Measurements from ENCODE around the gene PIMREG.

PIMREG gene

GRCh38 chr17:6487251-6488007 is 43.2 kb downstream of the PIMREG start:
- Mint-ChIP-seq H3K4me3 (no peak overlapping the region), H3K4me1 (peaks cover 34% of the 10 kb centered on the region), H3K36me3 (ENCODE audit: low read depth) (no peaks in the 10 kb centered on the region), H3K9me3 (no peaks in the 10 kb centered on the region), H3K27ac (no peak overlapping the region), H3K27me3 (ENCODE audit: low read depth) (peaks cover 24% of the 10 kb centered on the region)
- TF ChIP-seq CTCF (IDR thresholded peaks at IDR 0.05; ENCODE audit: unreplicated experiment in 3 of 3), result no peak

- Mint-ChIP-seq H3K27ac (no peak overlapping the region), H3K4me1 (peaks cover 38% of the 10 kb centered on the region), H3K9me3 (no peaks in the 10 kb centered on the region), H3K4me3 (no peak overlapping the region), H3K27me3 (ENCODE audit: low read depth) (peaks cover 23% of the 10 kb centered on the region), H3K36me3 (ENCODE audit: low read depth) (no peaks in the 10 kb centered on the region)
- TF ChIP-seq CTCF (IDR thresholded peaks at IDR 0.05; ENCODE audit: unreplicated experiment in 3 of 3), result no peak
These were observed 43.8 kb downstream of the PIMREG start for GRCh38 chr17:6488008-6488539.

DNA sequence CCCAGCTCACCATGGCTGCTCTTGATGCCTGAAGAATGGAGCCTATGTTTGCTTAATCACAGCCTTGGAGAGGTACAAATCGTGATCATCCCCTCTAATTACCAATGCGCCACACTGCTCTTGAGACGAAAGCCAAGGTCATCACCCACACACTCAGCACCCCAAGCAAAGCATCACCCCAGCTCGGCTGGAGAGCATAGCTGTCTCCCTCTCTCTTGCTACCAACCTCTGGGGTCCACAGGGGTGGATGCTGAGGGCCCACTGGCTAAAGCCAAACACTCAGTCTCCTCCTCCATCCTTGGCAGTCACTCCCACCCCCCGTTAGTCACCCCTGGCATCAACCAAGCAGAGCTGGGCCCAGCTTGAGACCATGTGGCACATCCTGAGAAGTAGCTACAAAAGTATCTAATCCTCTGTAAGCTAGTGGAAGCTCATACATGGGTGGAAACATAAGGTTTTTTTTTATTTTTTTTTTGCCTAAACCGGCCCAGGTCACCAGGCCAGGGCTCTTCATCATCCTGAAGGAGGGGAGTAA is 44.8 kb downstream of the PIMREG start:
- peaks cover 20% of the 10 kb centered on the region for H3K27me3 Mint-ChIP-seq (ENCODE audit: low read depth)
- H3K36me3 Mint-ChIP-seq (ENCODE audit: low read depth), result no peaks in the 10 kb centered on the region
- H3K9me3 Mint-ChIP-seq, result no peaks in the 10 kb centered on the region
- H3K27ac Mint-ChIP-seq, result no peak overlapping the region
- H3K4me3 Mint-ChIP-seq, result no peak overlapping the region
- TF ChIP-seq CTCF (IDR thresholded peaks at IDR 0.05; ENCODE audit: unreplicated experiment in 3 of 3), result no peak
- peaks cover 48% of the 10 kb centered on the region for H3K4me1 Mint-ChIP-seq

- Mint-ChIP-seq H3K36me3 (ENCODE audit: low read depth) (no peaks in the 10 kb centered on the region), H3K27me3 (ENCODE audit: low read depth) (peaks cover 11% of the 10 kb centered on the region), H3K4me1 (peaks cover 67% of the 10 kb centered on the region), H3K9me3 (no peaks in the 10 kb centered on the region), H3K27ac (no peak overlapping the region), H3K4me3 (no peak overlapping the region)
- no peak for TF ChIP-seq CTCF (IDR thresholded peaks at IDR 0.05; ENCODE audit: unreplicated experiment in 3 of 3)
These were observed 46.9 kb downstream of the PIMREG start for GRCh38 chr17:6491071-6491700.

GRCh38 chr17:6492892-6493674 is 48.8 kb downstream of the PIMREG start:
- no peak for TF ChIP-seq CTCF (IDR thresholded peaks at IDR 0.05; ENCODE audit: unreplicated experiment in 3 of 3)
- H3K4me1 Mint-ChIP-seq, result peaks cover 67% of the 10 kb centered on the region
- H3K4me3 Mint-ChIP-seq, result no peak overlapping the region
- H3K27ac Mint-ChIP-seq, result peak overlapping the region in 2 of 3 experiments; percentile 53 to 64
- no peaks in the 10 kb centered on the region for H3K36me3 Mint-ChIP-seq (ENCODE audit: low read depth)
- H3K27me3 Mint-ChIP-seq (ENCODE audit: low read depth), result peaks cover 6% of the 10 kb centered on the region
- no peaks in the 10 kb centered on the region for H3K9me3 Mint-ChIP-seq
